GM21447 (cell line): Measurements from ENCODE around the gene MAP2K4.
"Not testable (repeated sequence)": the region's sequence is repeated elsewhere in the genome, so short reads cannot be mapped to it uniquely, and the experiment has no call there.

ENCODE experiments used
- ATAC-seq: cut with Tn5 transposase; IDR thresholded peaks from one replicate; pipeline ENCODE4 v1.9.1; 2021; ENCODE audit not compliant: unreplicated experiment

Gene MAP2K4

GRCh38 chr17:12020642-12021622 lies at the start of gene MAP2K4:
MAP2K4 (plus strand) TSS chr17:12020877; CDS start chr17:12020887, 10 bp downstream.
- ATAC-seq = peak; percentile 92

DNA sequence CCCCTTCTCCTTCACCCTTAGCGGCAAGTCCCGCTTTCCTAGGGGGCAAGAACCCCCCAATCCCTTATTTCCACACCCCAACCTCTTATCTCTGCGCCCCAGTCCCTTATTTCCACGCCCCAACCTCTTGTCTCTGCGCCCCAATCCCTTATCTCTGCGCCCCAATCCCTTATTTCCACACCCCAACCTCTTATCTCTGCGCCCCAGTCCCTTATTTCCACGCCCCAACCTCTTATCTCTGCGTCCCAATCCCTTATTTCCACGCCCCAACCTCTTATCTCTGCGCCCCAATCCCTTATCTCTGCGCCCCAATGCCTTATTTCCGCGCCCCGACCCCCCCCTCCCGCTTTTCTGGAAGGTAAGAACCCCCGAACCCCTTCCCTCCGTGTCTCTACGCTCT lies 47.9 kb upstream of the MAP2K4 start:
- not testable (repeated sequence) for ATAC-seq

DNA sequence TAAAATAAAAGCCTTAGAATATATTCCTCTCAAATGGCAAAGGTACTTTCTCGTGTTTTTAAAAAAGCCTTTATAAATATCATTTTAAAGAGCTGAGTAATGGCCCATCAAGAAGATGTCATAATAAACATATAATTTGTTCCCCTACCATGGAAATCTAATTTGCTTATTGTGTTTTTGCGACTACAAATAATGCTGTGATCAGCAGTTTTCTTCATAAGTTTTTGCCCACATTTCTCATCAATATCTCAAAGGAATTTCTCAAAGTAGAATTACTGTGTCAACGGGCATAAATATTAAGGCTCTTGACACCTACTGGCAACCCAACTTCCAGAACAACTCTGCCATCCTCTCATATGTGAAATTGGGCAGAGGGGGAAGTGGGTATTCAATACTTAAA lies 40.9 kb upstream of the MAP2K4 start:
- no peak for ATAC-seq

- ATAC-seq = no peak
Observed at GRCh38 chr17:11980813-11981212, 39.9 kb upstream of the MAP2K4 start.

DNA sequence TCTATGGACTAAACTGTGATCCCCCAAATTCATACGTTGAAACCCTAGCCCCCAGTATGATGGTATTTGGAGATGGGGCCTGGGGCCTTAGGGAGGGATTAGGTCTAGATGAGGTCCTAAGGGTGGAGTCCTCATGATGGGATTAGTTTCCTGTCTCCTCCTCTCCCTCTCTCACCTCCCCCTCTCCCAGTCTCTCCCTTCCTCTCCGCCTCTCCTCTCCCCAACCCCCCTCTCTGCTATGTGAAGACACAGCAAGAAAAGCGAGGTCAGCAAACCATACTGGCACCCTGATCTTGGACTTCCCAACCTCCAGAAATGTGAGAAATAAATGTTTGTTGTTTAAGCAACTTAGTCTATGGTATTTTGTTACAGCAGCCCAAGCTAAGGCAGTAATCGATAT lies 38.8 kb upstream of the MAP2K4 start:
- no peak for ATAC-seq

DNA sequence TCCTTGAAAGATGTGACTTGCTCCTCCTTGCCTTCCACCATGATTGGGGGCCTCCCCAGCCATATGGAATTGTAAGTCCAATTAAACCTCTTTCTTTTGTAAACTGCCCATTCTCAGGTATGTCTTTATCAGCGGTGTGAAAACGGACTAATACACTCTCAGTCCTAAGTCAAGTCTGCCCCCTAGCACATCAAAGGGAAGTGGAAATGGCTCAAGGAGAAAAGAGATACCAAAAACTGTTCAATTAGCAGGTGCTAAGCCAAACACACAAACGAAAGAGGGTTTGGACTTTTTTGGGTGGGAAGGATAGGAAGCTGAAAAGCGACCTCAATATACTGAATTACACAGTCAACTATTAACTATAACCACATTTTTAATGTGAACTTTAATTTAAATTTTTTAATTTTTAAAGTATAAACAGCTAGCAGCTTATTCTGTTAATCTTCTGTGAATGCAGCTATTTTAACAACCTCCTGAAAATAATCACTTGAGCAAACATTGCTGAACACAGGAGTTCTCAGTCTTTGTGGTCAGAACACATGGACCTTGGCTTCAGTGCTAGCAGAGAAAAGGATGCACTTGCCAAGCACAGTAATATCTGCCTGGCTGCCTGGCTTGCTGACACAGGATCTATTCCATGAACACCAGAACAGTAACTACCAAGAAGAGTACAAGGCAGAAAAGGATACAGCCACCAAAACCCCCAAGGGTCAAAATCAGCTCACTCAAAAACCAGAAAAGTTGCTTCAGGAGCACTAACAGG lies 34.3 kb upstream of the MAP2K4 start:
- ATAC-seq = no peak

DNA sequence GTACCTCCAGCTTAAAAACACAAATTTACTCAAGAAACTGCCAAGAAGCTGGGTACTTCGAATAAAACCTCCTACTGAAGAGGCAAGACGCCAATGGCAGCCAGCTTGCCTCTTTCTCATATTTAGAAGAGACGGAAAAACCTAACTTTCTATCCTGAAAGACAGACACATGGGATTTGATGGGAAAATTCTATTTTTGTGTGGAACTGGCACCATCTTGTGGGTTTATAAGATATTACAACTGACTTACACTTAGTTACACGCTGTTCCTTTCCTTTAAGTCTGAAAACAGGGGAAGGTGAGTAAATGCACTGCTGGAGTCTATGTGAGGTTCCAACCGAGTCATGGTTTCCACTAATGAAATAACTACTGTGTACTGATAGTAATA lies 33.7 kb upstream of the MAP2K4 start:
- no peak for ATAC-seq

GRCh38 chr17:11990363-11990983 lies 30.2 kb upstream of the MAP2K4 start:
- no peak for ATAC-seq

DNA sequence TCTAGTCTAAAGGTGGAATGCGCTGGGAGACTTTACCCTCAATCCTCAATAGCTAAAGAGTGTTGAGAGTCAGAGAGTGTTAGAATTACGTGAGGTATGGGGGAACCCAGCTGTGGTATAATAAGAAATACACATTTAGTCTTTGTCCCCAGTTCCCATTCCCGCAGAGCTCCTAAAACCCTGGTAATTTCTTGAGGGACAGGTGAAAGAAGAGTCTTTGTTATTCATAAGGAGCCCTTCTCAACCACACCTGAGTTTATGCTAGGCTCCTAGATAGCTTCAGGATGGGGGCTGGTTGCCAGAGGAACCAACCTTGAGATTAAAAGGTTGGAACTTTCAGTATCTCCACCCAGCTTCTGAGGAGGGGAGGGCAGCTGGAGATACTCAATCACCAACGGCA lies 29.2 kb upstream of the MAP2K4 start:
- ATAC-seq = no peak

GRCh38 chr17:11996722-11997146 lies 23.9 kb upstream of the MAP2K4 start:
- peak; percentile 49 for ATAC-seq

- ATAC-seq = peak; percentile 92
Observed at GRCh38 chr17:11997147-11997971, 23.3 kb upstream of the MAP2K4 start, which contains the start of gene ZNF18. ZNF18 (minus strand) TSS chr17:11997475; CDS start chr17:11992829, 4,646 bp downstream.

DNA sequence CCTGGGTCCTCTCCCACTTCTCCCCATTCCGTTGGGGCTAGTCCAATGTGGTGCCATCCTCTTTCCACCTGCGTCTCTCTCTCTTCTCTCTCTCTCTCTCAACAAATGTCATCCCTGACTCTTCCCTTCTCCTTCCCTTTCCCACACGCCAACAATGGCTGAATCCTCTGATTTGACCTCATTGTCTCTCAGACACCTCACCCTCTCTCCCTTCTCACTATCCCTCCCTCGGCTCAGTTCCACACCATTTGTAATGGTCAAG lies 22.8 kb upstream of the MAP2K4 start:
- no peak for ATAC-seq

DNA sequence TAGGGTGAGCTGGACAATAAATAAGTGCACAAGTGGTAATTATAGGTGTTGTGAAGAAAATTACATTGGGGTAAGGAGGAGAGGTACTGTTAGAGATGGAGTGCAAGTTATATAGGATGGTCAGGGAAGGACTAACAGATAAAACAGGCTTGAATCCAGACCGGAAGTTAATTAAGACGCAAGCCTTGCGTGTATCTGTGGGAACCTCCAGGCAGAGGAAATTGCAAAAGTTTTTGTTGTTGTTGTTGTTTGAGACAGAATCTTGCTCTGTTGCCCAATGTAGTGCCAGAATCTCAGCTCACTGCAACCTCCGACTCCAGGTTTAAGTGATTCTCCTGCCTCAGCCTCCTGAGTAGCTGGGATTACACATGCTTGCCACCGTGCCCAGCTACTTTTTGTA lies 21.0 kb upstream of the MAP2K4 start:
- no peak for ATAC-seq

GRCh38 chr17:12007466-12007865 lies 13.2 kb upstream of the MAP2K4 start:
- no peak for ATAC-seq

DNA sequence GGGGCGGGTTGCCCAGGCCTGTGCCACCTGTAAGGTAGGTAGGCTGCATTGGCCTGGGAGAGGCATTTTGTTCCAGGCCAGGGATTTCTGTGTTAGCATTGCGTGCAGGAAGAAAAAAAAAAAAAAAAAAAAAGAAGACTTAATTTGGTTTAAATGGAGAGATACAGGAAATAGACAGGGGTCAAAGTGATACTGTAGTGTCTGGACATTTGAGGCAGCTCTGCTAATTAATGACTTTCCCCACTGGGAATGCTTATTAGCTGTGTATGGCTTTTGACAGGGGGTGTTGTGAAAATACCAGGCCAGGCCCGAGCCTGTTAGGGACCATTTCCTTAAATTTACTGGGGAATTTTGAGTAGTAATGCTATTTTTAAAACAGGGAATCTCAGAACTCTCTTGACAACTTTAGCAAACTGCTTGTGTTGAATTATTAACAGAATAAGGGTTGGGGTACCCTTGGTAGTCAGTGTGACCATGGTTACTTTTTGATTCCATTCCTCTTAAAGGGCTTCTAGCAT lies 1.0 kb downstream of the MAP2K4 start:
- ATAC-seq = no peak

DNA sequence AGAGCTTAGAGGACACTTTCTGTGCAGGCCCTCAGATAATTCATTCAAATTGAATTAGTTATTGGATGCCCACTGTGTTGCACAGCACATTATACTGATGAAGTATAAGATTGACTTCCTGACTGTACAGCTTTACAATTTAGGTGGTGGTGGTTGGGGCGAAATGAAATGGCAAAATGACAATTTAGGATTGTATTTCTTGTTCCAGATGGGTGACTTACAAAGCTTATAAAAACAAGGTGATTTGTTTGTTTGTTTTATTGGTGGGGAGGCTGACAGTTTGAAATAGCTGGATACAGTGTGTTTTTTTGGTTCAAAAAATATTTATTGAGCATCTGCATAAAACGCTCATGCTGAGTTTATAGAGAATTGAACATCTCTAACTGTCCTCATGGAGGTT lies 1.6 kb downstream of the MAP2K4 start:
- no peak for ATAC-seq

- ATAC-seq = no peak
Observed at GRCh38 chr17:12024327-12024726, 3.6 kb downstream of the MAP2K4 start.

- ATAC-seq = no peak
Observed at GRCh38 chr17:12027658-12028057, 7.0 kb downstream of the MAP2K4 start.

- no peak for ATAC-seq
Observed at GRCh38 chr17:12028611-12029010, 7.9 kb downstream of the MAP2K4 start.

GRCh38 chr17:12034538-12034937 lies 13.9 kb downstream of the MAP2K4 start:
- no peak for ATAC-seq

DNA sequence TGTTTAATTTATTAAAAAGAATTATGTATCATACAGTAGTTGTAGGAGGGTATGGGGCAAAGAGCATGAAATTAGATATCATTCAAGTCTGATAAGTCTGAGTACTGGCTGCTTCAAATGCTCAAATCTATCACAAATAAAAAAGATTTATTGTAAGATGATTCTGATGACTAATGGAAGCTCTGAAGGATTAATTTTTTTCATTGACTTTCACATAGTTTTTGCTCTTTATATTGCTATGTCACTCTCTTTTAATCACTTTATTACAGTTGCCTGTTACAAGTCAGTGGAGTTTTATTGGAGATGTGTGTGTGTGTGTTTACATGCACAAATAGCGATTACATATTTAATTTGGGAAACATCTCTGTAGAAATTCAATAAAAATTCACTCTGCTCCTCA lies 15.0 kb downstream of the MAP2K4 start:
- no peak for ATAC-seq
